Mammary epithelial cell (primary cell): ENCODE measurements around the gene OPRM1.

Experiments used
- CTCF ChIP-seq, 2 donors: IDR thresholded peaks in 1 of 2; conservative IDR thresholded peaks in 1 of 2; 2 replicates each; pipeline ENCODE4 v1.5.1; 2011 to 2012; ENCODE audit warnings: inconsistent platforms in 2 of 2, low read length in 2 of 2, mild to moderate bottlenecking in 2 of 2, control low read depth in 1 of 2, low read depth in 1 of 2; ENCODE audit not compliant: insufficient read depth in 1 of 2; ENCODE audit errors: extremely low read depth in 1 of 2
- EZH2 ChIP-seq: IDR thresholded peaks from 2 replicates; pipeline ENCODE4 v1.6.1; 2012; ENCODE audit warnings: low read length, inconsistent platforms, borderline replicate concordance

- TF ChIP-seq CTCF (conservative IDR thresholded peaks at IDR 0.05 in 1 of 2, IDR thresholded peaks at IDR 0.05 in 1 of 2; ENCODE audit: extremely low read depth in 1 of 2, insufficient read depth in 1 of 2, low read depth in 1 of 2, low read length in 2 of 2) (no peak), EZH2 (no peak)
Measured at GRCh38 chr6:154292066-154292465, 253.0 kb downstream of the OPRM1 start.
